IPS-15b (cell line): ENCODE data around the gene CD300LB.
"Not testable (repeated sequence)": the region's sequence is repeated elsewhere in the genome, so short reads cannot be mapped to it uniquely, and the experiment has no call there.

Source experiments
- H3K27me3 ChIP-seq: one replicate; pipeline ENCODE4 v1.6.1; 2013; ENCODE audit warnings: low read length; ENCODE audit not compliant: control insufficient read depth, insufficient read depth
- H3K36me3 ChIP-seq: one replicate; pipeline ENCODE4 v1.6.1; 2013; ENCODE audit warnings: low read length; ENCODE audit not compliant: control insufficient read depth, insufficient read depth
- H3K4me1 ChIP-seq: one replicate; pipeline ENCODE4 v1.6.1; 2013; ENCODE audit warnings: mild to moderate bottlenecking, low read length; ENCODE audit not compliant: control insufficient read depth, insufficient read depth
- H3K4me3 ChIP-seq: one replicate; pipeline ENCODE4 v1.5.1; 2013; ENCODE audit warnings: low read depth, low read length
- H3K9ac ChIP-seq: one replicate; pipeline ENCODE4 v1.6.1; 2013; ENCODE audit warnings: low read depth, mild to moderate bottlenecking, low read length
- H3K9me3 ChIP-seq: one replicate; pipeline ENCODE4 v1.6.1; 2013; ENCODE audit warnings: mild to moderate bottlenecking, low read length; ENCODE audit not compliant: control insufficient read depth, insufficient read depth

CD300LB gene

GRCh38 chr17:74566132-74566753, 35.0 kb upstream of the CD300LB start:
- Histone ChIP-seq H3K9me3 (no peaks in the 10 kb centered on the region), H3K9ac (no peak overlapping the region), H3K4me1 (no peaks in the 10 kb centered on the region), H3K4me3 (no peak overlapping the region), H3K27me3 (no peaks in the 10 kb centered on the region), H3K36me3 (no peaks in the 10 kb centered on the region)

- H3K9ac ChIP-seq: no peak overlapping the region
- no peaks in the 10 kb centered on the region for H3K4me1 ChIP-seq
- H3K4me3 ChIP-seq: no peak overlapping the region
- H3K9me3 ChIP-seq: no peaks in the 10 kb centered on the region
- peaks cover 3% of the 10 kb centered on the region for H3K27me3 ChIP-seq
- no peaks in the 10 kb centered on the region for H3K36me3 ChIP-seq
Observed at GRCh38 chr17:74565126-74565525, 33.9 kb upstream of the CD300LB start.

- Histone ChIP-seq H3K27me3 (peaks cover 3% of the 10 kb centered on the region), H3K4me1 (no peaks in the 10 kb centered on the region), H3K9ac (no peak overlapping the region), H3K4me3 (no peak overlapping the region), H3K9me3 (no peaks in the 10 kb centered on the region), H3K36me3 (no peaks in the 10 kb centered on the region)
Observed at GRCh38 chr17:74563358-74563757, 32.1 kb upstream of the CD300LB start.

- no peaks in the 10 kb centered on the region for H3K36me3 ChIP-seq
- H3K9me3 ChIP-seq: peaks cover 4% of the 10 kb centered on the region
- H3K4me1 ChIP-seq: no peaks in the 10 kb centered on the region
- no peak overlapping the region for H3K4me3 ChIP-seq
- peaks cover 11% of the 10 kb centered on the region for H3K27me3 ChIP-seq
- H3K9ac ChIP-seq: no peak overlapping the region
Observed at GRCh38 chr17:74561586-74561985, 30.3 kb upstream of the CD300LB start.

- H3K36me3 ChIP-seq: no peaks in the 10 kb centered on the region
- H3K9me3 ChIP-seq: peaks cover 4% of the 10 kb centered on the region
- H3K4me1 ChIP-seq: no peaks in the 10 kb centered on the region
- H3K4me3 ChIP-seq: no peak overlapping the region
- H3K27me3 ChIP-seq: peaks cover 11% of the 10 kb centered on the region
- H3K9ac ChIP-seq: no peak overlapping the region
Observed at GRCh38 chr17:74558882-74559519, 27.7 kb upstream of the CD300LB start.

GRCh38 chr17:74558402-74558801, 27.1 kb upstream of the CD300LB start:
- H3K36me3 ChIP-seq, H3K4me3 ChIP-seq, H3K9me3 ChIP-seq, H3K4me1 ChIP-seq, H3K9ac ChIP-seq: not testable (repeated sequence)
- H3K27me3 ChIP-seq: peaks cover 11% of the 10 kb centered on the region

GRCh38 chr17:74555427-74555940, 24.2 kb upstream of the CD300LB start:
- no peaks in the 10 kb centered on the region for H3K36me3 ChIP-seq

GRCh38 chr17:74554909-74555308, 23.6 kb upstream of the CD300LB start:
- H3K4me1 ChIP-seq: no peaks in the 10 kb centered on the region
- H3K27me3 ChIP-seq: peaks cover 8% of the 10 kb centered on the region
- H3K9ac ChIP-seq: no peak overlapping the region

More at GRCh38 chr17:74555427-74555940, 24.2 kb upstream of the CD300LB start:
- H3K4me1 ChIP-seq: no peaks in the 10 kb centered on the region
- H3K27me3 ChIP-seq: peaks cover 8% of the 10 kb centered on the region
- H3K9ac ChIP-seq: no peak overlapping the region
- no peak overlapping the region for H3K4me3 ChIP-seq
- H3K9me3 ChIP-seq: peaks cover 4% of the 10 kb centered on the region

GRCh38 chr17:74552037-74552436, 20.8 kb upstream of the CD300LB start:
- no peak overlapping the region for H3K4me3 ChIP-seq
- no peaks in the 10 kb centered on the region for H3K27me3 ChIP-seq
- H3K9ac ChIP-seq: no peak overlapping the region
- no peaks in the 10 kb centered on the region for H3K4me1 ChIP-seq
- no peaks in the 10 kb centered on the region for H3K9me3 ChIP-seq
- no peaks in the 10 kb centered on the region for H3K36me3 ChIP-seq

More at GRCh38 chr17:74554909-74555308, 23.6 kb upstream of the CD300LB start:
- Histone ChIP-seq H3K36me3 (no peaks in the 10 kb centered on the region), H3K9me3 (peaks cover 4% of the 10 kb centered on the region), H3K4me3 (no peak overlapping the region)

- Histone ChIP-seq H3K36me3 (no peaks in the 10 kb centered on the region), H3K4me3 (no peak overlapping the region), H3K27me3 (no peaks in the 10 kb centered on the region), H3K9ac (no peak overlapping the region), H3K9me3 (no peaks in the 10 kb centered on the region), H3K4me1 (no peaks in the 10 kb centered on the region)
Observed at GRCh38 chr17:74550602-74551001, 19.3 kb upstream of the CD300LB start.

GRCh38 chr17:74549343-74549742, 18.1 kb upstream of the CD300LB start:
- no peak overlapping the region for H3K9ac ChIP-seq
- H3K36me3 ChIP-seq: no peaks in the 10 kb centered on the region
- H3K4me3 ChIP-seq: no peak overlapping the region
- no peaks in the 10 kb centered on the region for H3K4me1 ChIP-seq
- H3K9me3 ChIP-seq: no peaks in the 10 kb centered on the region
- no peaks in the 10 kb centered on the region for H3K27me3 ChIP-seq

GRCh38 chr17:74547736-74548135, 16.5 kb upstream of the CD300LB start:
- H3K27me3 ChIP-seq: no peaks in the 10 kb centered on the region
- no peaks in the 10 kb centered on the region for H3K4me1 ChIP-seq
- no peak overlapping the region for H3K4me3 ChIP-seq
- no peaks in the 10 kb centered on the region for H3K9me3 ChIP-seq
- H3K9ac ChIP-seq: no peak overlapping the region
- H3K36me3 ChIP-seq: no peaks in the 10 kb centered on the region
